GM12865 (cell line): ENCODE data around the gene RAB1A.

ENCODE experiments used
- DNase-seq: peaks from one replicate; pipeline ENCODE4 v3.0.0; 2010; ENCODE audit warnings: low read depth
- H3K4me3 ChIP-seq: 2 replicates; pipeline ENCODE4 v1.5.1; 2011; ENCODE audit warnings: mild to moderate bottlenecking, low read depth, low read length, control low read depth
- TF ChIP-seq, protein P1 (sequence below): IDR thresholded peaks from 2 replicates; pipeline ENCODE4 v1.5.1; 2011; ENCODE audit warnings: low read length, control low read depth, low read depth, inconsistent platforms; ENCODE audit not compliant: insufficient read depth; ENCODE audit errors: missing control alignments

The RAB1A gene

GRCh38 chr2:65120990-65121693 is 8.8 kb downstream of the RAB1A start:
- TF ChIP-seq, protein P1, sequence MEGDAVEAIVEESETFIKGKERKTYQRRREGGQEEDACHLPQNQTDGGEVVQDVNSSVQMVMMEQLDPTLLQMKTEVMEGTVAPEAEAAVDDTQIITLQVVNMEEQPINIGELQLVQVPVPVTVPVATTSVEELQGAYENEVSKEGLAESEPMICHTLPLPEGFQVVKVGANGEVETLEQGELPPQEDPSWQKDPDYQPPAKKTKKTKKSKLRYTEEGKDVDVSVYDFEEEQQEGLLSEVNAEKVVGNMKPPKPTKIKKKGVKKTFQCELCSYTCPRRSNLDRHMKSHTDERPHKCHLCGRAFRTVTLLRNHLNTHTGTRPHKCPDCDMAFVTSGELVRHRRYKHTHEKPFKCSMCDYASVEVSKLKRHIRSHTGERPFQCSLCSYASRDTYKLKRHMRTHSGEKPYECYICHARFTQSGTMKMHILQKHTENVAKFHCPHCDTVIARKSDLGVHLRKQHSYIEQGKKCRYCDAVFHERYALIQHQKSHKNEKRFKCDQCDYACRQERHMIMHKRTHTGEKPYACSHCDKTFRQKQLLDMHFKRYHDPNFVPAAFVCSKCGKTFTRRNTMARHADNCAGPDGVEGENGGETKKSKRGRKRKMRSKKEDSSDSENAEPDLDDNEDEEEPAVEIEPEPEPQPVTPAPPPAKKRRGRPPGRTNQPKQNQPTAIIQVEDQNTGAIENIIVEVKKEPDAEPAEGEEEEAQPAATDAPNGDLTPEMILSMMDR = no peak
- no peak overlapping the region for H3K4me3 ChIP-seq
- no peak for DNase-seq

DNA sequence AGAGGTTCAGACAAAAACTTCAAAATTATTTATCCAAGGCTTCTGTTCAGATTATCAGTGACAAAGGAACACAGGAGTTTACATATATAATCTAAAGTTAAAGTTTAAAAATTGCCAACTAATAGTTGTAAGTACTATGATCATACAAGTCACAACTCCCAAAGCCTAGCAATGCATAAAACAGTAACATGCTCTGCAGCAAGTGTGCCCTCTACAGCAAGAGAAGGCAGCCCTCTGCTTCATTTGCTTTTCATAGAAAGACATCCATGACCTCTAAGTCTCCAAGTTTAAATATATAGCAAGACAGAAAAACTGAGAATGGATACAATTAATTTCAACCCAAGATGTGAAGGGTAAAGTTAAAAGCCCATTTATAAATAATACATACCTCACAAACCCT is 13.3 kb downstream of the RAB1A start:
- TF ChIP-seq, protein P1 = no peak
- no peak for DNase-seq
- H3K4me3 ChIP-seq = no peak overlapping the region

- no peak overlapping the region for H3K4me3 ChIP-seq
- TF ChIP-seq, protein P1 = no peak
- DNase-seq = no peak
Observed at GRCh38 chr2:65114921-65115320, 15.0 kb downstream of the RAB1A start.

GRCh38 chr2:65113816-65114215 is 16.1 kb downstream of the RAB1A start:
- TF ChIP-seq, protein P1 = no peak
- no peak overlapping the region for H3K4me3 ChIP-seq
- DNase-seq = no peak

- TF ChIP-seq, protein P1 = no peak
- H3K4me3 ChIP-seq = no peak overlapping the region
- no peak for DNase-seq
Observed at GRCh38 chr2:65113229-65113628, 16.7 kb downstream of the RAB1A start.

DNA sequence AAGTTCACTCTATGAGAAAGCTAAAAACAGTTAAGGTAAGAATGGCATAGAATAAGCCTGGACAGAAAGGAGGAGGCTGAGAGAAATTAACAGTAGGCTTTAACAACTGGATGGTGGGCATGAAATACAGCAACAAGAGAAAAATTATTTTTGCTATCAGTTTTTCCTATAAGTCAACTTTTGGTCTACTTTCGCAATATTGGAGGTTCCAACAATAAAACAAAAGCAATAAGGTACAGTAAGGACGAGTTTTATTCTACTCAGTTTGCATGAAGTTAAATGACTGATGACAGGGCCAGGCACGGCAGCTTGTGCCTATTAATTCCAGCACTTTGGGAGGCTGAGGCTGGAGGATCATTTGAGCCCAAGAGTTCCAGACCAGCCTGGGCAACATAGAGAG is 17.3 kb downstream of the RAB1A start:
- TF ChIP-seq, protein P1 = no peak
- DNase-seq = no peak
- H3K4me3 ChIP-seq = no peak overlapping the region

DNA sequence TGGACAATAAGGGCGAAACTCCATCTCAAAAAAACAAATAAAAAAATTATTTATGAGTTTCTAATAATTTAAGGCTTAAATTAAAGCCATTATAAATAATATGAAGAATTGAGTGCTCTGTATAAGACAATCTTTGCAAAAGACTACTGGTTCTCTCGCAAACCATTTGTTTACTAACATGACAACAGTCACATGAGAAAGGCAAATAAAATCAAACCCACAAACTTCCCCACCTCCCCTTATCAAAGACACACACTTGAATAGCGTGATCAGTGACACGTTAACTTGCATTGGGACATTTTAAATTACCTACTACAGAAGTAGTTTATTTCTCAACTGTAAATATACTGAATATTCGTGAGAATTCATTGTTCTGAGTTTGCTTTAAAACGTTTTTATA is 21.1 kb downstream of the RAB1A start:
- TF ChIP-seq, protein P1 = no peak
- DNase-seq = no peak

More for the DNA sequence above, 21.1 kb downstream of the RAB1A start:
- H3K4me3 ChIP-seq = no peak overlapping the region
